ENCODE measurements around the gene RAB5B.

GRCh38 chr12:55926738-55927587, 46.9 kb upstream of the RAB5B start:
- TF ChIP-seq POLR2A (IDR thresholded peaks at IDR 0.05; ENCODE audit: low read depth, low read length): peak; percentile 65; the same call in 1 of the 2 replicates
- TF ChIP-seq TAF1 (IDR thresholded peaks at IDR 0.05; ENCODE audit: low read depth, low read length): peak; percentile 82

All from GM12891 (cell line).